ENCODE measurements around the gene NFIA. TPM values are rescaled to one million over a fixed set of nuclear protein-coding genes. Genes with fewer than 3 reads are reported as not detected.

The NFIA gene
- total and polyA plus RNA-seq, 10 of the 15 experiments (the other 5 are each of a cell fraction or from before 2014, with no cell fraction given), result 0.10 to 0.16 TPM; not detected in 8

DNA sequence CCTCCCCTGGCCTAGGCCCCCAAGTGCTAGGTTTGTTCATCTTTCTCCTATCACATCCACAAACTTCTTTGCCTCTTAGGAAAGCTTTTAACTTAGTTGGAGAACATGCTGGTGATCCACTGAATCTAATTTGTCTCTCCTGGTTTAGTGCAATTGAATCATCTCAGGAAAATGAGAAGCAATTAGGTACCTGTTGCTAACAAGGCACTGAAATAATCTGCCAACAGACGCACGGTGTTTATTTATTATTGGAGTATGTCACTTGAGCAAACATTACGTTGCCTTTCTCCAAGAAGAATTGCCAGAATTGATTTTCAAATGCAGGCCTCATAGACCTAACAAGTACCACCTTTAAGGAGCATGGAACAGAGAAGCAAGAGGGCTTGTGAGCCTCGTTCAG lies 309.4 kb downstream of the NFIA start (continued):
- TF ChIP-seq ASH2L (IDR thresholded peaks at IDR 0.05; ENCODE audit: borderline replicate concordance, low read depth) (no peak), YY1 (IDR thresholded peaks at IDR 0.05; ENCODE audit: low read depth, low read length) (no peak), USF1 (IDR thresholded peaks at IDR 0.05; ENCODE audit: borderline replicate concordance, extremely low read length, insufficient read depth, low read depth, low read length) (no peak), PAX5 (IDR thresholded peaks at IDR 0.05; ENCODE audit: borderline replicate concordance, low read depth, low read length) (no peak)
- TF ChIP-seq, protein P1, sequence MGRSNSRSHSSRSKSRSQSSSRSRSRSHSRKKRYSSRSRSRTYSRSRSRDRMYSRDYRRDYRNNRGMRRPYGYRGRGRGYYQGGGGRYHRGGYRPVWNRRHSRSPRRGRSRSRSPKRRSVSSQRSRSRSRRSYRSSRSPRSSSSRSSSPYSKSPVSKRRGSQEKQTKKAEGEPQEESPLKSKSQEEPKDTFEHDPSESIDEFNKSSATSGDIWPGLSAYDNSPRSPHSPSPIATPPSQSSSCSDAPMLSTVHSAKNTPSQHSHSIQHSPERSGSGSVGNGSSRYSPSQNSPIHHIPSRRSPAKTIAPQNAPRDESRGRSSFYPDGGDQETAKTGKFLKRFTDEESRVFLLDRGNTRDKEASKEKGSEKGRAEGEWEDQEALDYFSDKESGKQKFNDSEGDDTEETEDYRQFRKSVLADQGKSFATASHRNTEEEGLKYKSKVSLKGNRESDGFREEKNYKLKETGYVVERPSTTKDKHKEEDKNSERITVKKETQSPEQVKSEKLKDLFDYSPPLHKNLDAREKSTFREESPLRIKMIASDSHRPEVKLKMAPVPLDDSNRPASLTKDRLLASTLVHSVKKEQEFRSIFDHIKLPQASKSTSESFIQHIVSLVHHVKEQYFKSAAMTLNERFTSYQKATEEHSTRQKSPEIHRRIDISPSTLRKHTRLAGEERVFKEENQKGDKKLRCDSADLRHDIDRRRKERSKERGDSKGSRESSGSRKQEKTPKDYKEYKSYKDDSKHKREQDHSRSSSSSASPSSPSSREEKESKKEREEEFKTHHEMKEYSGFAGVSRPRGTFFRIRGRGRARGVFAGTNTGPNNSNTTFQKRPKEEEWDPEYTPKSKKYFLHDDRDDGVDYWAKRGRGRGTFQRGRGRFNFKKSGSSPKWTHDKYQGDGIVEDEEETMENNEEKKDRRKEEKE (IDR thresholded peaks at IDR 0.05), result no peak

DNA sequence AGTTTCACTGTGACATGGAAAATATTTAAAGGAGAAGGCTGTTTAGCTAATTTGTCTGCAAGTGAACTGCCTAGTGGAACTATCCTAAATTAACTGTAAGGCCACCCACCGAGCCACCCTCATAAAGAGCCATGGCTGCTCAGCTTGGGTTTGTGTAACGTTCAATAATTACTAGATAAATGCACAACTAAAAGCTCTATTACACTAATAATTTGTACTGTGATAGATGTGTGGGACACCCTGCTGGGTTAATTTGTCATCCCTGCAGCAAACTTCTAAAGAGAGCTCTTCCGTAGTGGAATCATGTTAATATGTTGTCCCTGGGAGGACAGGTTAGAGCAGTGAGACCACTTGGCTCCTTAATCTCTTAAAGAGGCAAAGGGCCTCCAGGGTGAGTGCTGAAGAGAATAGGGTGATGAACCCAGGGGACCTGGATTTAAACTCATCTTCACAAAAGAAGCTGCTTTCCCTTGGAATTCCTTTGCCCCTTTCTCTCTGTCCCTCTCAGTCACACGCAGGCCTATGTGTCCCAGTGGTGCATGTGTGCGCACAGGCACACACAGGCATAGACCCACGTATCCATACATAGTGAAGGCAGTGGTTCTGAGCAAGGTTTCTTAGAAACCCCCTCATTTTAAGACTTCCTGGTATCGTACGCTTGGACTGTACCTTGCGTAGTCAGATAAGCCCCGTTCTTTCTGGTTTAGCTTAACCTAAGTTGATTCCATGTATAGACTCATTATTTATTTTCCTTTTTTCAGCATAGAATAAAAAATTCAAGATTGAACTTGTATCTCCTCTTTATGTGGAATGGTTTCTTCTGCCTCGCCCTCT lies 310.3 kb downstream of the NFIA start:
- H2AFZ ChIP-seq (ENCODE audit: control insufficient read depth, low read depth, low read length), result no peak overlapping the region
- no peaks in the 10 kb centered on the region for H3K9me3 ChIP-seq (replicated peaks; ENCODE audit: control insufficient read depth, insufficient read depth, low read length)
- no peaks in the 10 kb centered on the region for H3K4me1 ChIP-seq (ENCODE audit: control insufficient read depth, insufficient read depth, low read length)
- H4K20me1 ChIP-seq (ENCODE audit: control insufficient read depth, insufficient read depth), result no peaks in the 10 kb centered on the region
- ATAC-seq (no peak), FAIRE-seq (no peak), DNase-seq (ENCODE audit: low read depth, low spot score) (no peak)
- RAD21 ChIA-PET (ENCODE audit: unreplicated experiment), result no interaction called here
- no peaks in the 10 kb centered on the region for H3K79me2 ChIP-seq (ENCODE audit: control insufficient read depth, insufficient read depth, low read length)
- CTCF ChIA-PET, result no interaction called here
- no peak overlapping the region for H3K9ac ChIP-seq (ENCODE audit: control insufficient read depth, insufficient read depth, low read length)
- H3K4me3 ChIP-seq, result no peak overlapping the region
- intact Hi-C loops (cut with micrococcal nuclease; ENCODE audit: unreplicated experiment), result no loop called here
- SMC1A ChIA-PET (ENCODE audit: uncharacterized antibody, unreplicated experiment), result interaction anchor here (0.8 kb wide), 1 partner anchor 12 kb away, joined by 3 read pairs; no protein-coding TSS in a partner anchor
- no peaks in the 10 kb centered on the region for H3K36me3 ChIP-seq (ENCODE audit: control insufficient read depth in 2 of 2, insufficient read depth in 2 of 2, low read length in 1 of 2)
- WGBS (ENCODE audit: insufficient coverage, insufficient replicate concordance, low lambda C conversion rate, missing lambda C conversion rate), result 42% methylated on average over 11 of the region's 11 CpGs
- H3K27ac ChIP-seq (ENCODE audit: control insufficient read depth, insufficient read depth), result no peak overlapping the region
- H3K4me2 ChIP-seq (ENCODE audit: control insufficient read depth, insufficient read depth), result no peak overlapping the region
- POLR2A ChIA-PET, result no interaction called here
- in situ Hi-C loops (cut with MboI), result no loop called here
- H3K27me3 ChIP-seq (replicated peaks in 1 of 2; ENCODE audit: control insufficient read depth in 2 of 2, insufficient read depth in 2 of 2, low read length in 1 of 2), result no peaks in the 10 kb centered on the region; a peak in 1 of 4 replicates
- no TSS peak for BruUV-seq (replicated peaks)
- TF ChIP-seq SKIL (IDR thresholded peaks at IDR 0.05; ENCODE audit: low read depth, poor library complexity, severe bottlenecking) (no peak), CREM (IDR thresholded peaks at IDR 0.05; ENCODE audit: low read depth) (no peak), REST (IDR thresholded peaks at IDR 0.05; ENCODE audit: low read depth, low read length) (no peak)

All from GM12878 (cell line).